Neural cell (in vitro differentiated cells): ENCODE measurements around the gene ZMYND11. TPM values are rescaled to one million over a fixed set of nuclear protein-coding genes. Genes with fewer than 3 reads are reported as not detected.

Source experiments
- H2AFZ ChIP-seq: fragments of 200-600, 300-800 bp; sonication (generic), shearing (Covaris generic); 2 replicates; pipeline ENCODE4 v1.6.0; 2014; ENCODE audit warnings: low read depth, mild to moderate bottlenecking, antibody characterized with exemption, low read length, moderate library complexity
- H3F3A ChIP-seq: fragments of 200-600 bp; shearing (Covaris generic); 2 replicates; pipeline ENCODE4 v1.6.1; 2016; ENCODE audit warnings: mild to moderate bottlenecking, moderate library complexity, mixed read lengths, antibody characterized with exemption, low read length; ENCODE audit not compliant: insufficient read depth, poor library complexity, severe bottlenecking
- H3K27ac ChIP-seq: fragments of 200-600, 300-800 bp; sonication (generic), shearing (Covaris generic); 2 replicates; pipeline ENCODE4 v1.5.1; 2014; ENCODE audit warnings: mild to moderate bottlenecking, low read length, moderate library complexity
- H3K27me3 ChIP-seq: fragments of 300-800, 200-600 bp; sonication (generic), shearing (Covaris generic); 2 replicates; pipeline ENCODE4 v1.6.0; 2014; ENCODE audit warnings: mild to moderate bottlenecking, low read depth, low read length, moderate library complexity; ENCODE audit not compliant: insufficient read depth
- H3K36me3 ChIP-seq: fragments of 300-800, 200-600 bp; sonication (generic), shearing (Covaris generic); 2 replicates; pipeline ENCODE4 v1.5.1; 2014; ENCODE audit warnings: mild to moderate bottlenecking, antibody characterized with exemption, low read length, moderate library complexity; ENCODE audit not compliant: insufficient read depth
- H3K4me2 ChIP-seq: fragments of 300-800, 200-600 bp; sonication (generic), shearing (Covaris generic); 2 replicates; pipeline ENCODE4 v1.6.0; 2014; ENCODE audit warnings: mild to moderate bottlenecking, low read length
- H3K4me3 ChIP-seq: fragments of 300-800, 200-600 bp; sonication (generic), shearing (Covaris generic); 2 replicates; pipeline ENCODE4 v1.5.1; 2014; ENCODE audit warnings: mild to moderate bottlenecking, low read length, moderate library complexity
- H3K79me2 ChIP-seq: fragments of 200-600 bp; shearing (Covaris generic); replicated peaks from 2 replicates; pipeline ENCODE4 v1.6.0; 2014; ENCODE audit warnings: mild to moderate bottlenecking, low read length, moderate library complexity; ENCODE audit not compliant: insufficient read depth
- H3K9ac ChIP-seq: fragments of 300-800, 200-600 bp; sonication (generic), shearing (Covaris generic); 2 replicates; pipeline ENCODE4 v1.6.1; 2016; ENCODE audit warnings: mild to moderate bottlenecking, low read length, mixed read lengths
- H3K9me2 ChIP-seq: fragments of 200-600 bp; shearing (Covaris generic); 2 replicates; pipeline ENCODE4 v1.6.1; 2016; ENCODE audit warnings: mild to moderate bottlenecking, low read length, mixed read lengths; ENCODE audit not compliant: insufficient read depth
- H3K9me3 ChIP-seq: fragments of 200-600, 300-800 bp; sonication (generic), shearing (Covaris generic); 2 replicates; pipeline ENCODE4 v1.6.1; 2016; ENCODE audit warnings: mild to moderate bottlenecking, mixed run types, low read length, moderate library complexity, mixed read lengths
- H4K20me1 ChIP-seq: fragments of 200-600 bp; shearing (Covaris generic); 2 replicates; pipeline ENCODE4 v1.6.1; 2016; ENCODE audit warnings: mild to moderate bottlenecking, mixed run types; ENCODE audit not compliant: insufficient read depth
- EP300 ChIP-seq: fragments of 450-650 bp; conservative IDR thresholded peaks from 2 replicates; pipeline ENCODE4 v1.6.1; 2014; ENCODE audit warnings: antibody characterized with exemption, mild to moderate bottlenecking, moderate library complexity; ENCODE audit not compliant: poor library complexity, severe bottlenecking
- EZH2 ChIP-seq: fragments of 200-600, 300-800 bp; shearing (Covaris generic), sonication (generic); IDR thresholded peaks from 2 replicates; pipeline ENCODE4 v1.6.1; 2014; ENCODE audit warnings: antibody characterized with exemption, low read length, borderline replicate concordance, mild to moderate bottlenecking; ENCODE audit not compliant: insufficient read depth, poor library complexity, severe bottlenecking
- MXI1 ChIP-seq: fragments of 450-650 bp; conservative IDR thresholded peaks from 2 replicates; pipeline ENCODE4 v1.6.1; 2014; ENCODE audit warnings: antibody characterized with exemption, mild to moderate bottlenecking; ENCODE audit not compliant: poor library complexity, severe bottlenecking
- POLR2AphosphoS5 ChIP-seq: IDR thresholded peaks from 2 replicates; pipeline ENCODE4 v1.6.1; 2012
- RAD21 ChIP-seq: fragments of 450-650 bp; conservative IDR thresholded peaks from 2 replicates; pipeline ENCODE4 v1.6.1; 2014; ENCODE audit warnings: antibody characterized with exemption, mild to moderate bottlenecking, moderate library complexity
- REST ChIP-seq: IDR thresholded peaks from 2 replicates; pipeline ENCODE4 v1.6.1; 2012; ENCODE audit warnings: borderline replicate concordance
- SMC3 ChIP-seq: fragments of 450-650 bp; conservative IDR thresholded peaks from 2 replicates; pipeline ENCODE4 v1.6.1; 2014; ENCODE audit warnings: antibody characterized with exemption, mild to moderate bottlenecking, moderate library complexity; ENCODE audit not compliant: poor library complexity
- TAF1 ChIP-seq: IDR thresholded peaks from 2 replicates; pipeline ENCODE4 v1.6.1; 2012; ENCODE audit warnings: low read depth
- polyA plus RNA-seq: library from polyadenylated mRNA; depleted of rRNA; stranded (reverse); fragments of >200 nt; gene quantifications from 2 replicates; pipeline ENCODE4 v1.2.3, GENCODE V29; 2014
- TF ChIP-seq, protein P1 (sequence below): fragments of 450-650 bp; IDR thresholded peaks from 2 replicates; pipeline ENCODE4 v1.5.1; 2014; ENCODE audit warnings: antibody characterized with exemption, mild to moderate bottlenecking, moderate library complexity; ENCODE audit not compliant: poor library complexity, severe bottlenecking

Gene ZMYND11
- polyA plus RNA-seq, 1 donor from 2014 or later: 122 TPM

GRCh38 chr10:248307-248706 is 113.1 kb downstream of the ZMYND11 start:
- no peak overlapping the region for H3K9ac ChIP-seq
- H3K27me3 ChIP-seq: no peaks in the 10 kb centered on the region
- no peaks in the 10 kb centered on the region for H4K20me1 ChIP-seq
- H3K27ac ChIP-seq: no peak overlapping the region
- no peak overlapping the region for H3K4me3 ChIP-seq
- peaks cover 16% of the 10 kb centered on the region for H3K36me3 ChIP-seq
- no peaks in the 10 kb centered on the region for H3K79me2 ChIP-seq
- no peaks in the 10 kb centered on the region for H3K9me2 ChIP-seq
- no peaks in the 10 kb centered on the region for H3K9me3 ChIP-seq
- no peak overlapping the region for H3K4me2 ChIP-seq
- H2AFZ ChIP-seq: no peak overlapping the region
- H3F3A ChIP-seq: no peaks in the 10 kb centered on the region
- TF ChIP-seq, protein P1, sequence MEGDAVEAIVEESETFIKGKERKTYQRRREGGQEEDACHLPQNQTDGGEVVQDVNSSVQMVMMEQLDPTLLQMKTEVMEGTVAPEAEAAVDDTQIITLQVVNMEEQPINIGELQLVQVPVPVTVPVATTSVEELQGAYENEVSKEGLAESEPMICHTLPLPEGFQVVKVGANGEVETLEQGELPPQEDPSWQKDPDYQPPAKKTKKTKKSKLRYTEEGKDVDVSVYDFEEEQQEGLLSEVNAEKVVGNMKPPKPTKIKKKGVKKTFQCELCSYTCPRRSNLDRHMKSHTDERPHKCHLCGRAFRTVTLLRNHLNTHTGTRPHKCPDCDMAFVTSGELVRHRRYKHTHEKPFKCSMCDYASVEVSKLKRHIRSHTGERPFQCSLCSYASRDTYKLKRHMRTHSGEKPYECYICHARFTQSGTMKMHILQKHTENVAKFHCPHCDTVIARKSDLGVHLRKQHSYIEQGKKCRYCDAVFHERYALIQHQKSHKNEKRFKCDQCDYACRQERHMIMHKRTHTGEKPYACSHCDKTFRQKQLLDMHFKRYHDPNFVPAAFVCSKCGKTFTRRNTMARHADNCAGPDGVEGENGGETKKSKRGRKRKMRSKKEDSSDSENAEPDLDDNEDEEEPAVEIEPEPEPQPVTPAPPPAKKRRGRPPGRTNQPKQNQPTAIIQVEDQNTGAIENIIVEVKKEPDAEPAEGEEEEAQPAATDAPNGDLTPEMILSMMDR: no peak
- TF ChIP-seq SMC3: no peak
- TF ChIP-seq MXI1: no peak
- no peak for TF ChIP-seq EZH2

- no peak overlapping the region for H3K9ac ChIP-seq
- no peaks in the 10 kb centered on the region for H3K79me2 ChIP-seq
- no peaks in the 10 kb centered on the region for H3F3A ChIP-seq
- no peaks in the 10 kb centered on the region for H3K9me3 ChIP-seq
- H2AFZ ChIP-seq: no peak overlapping the region
- TF ChIP-seq RAD21 (no peak), TAF1 (no peak), POLR2AphosphoS5 (no peak), REST (no peak), EP300 (no peak), MXI1 (no peak), EZH2 (no peak), SMC3 (no peak)
- TF ChIP-seq, protein P1: no peak
- H3K36me3 ChIP-seq: peaks cover 13% of the 10 kb centered on the region
- H4K20me1 ChIP-seq: no peaks in the 10 kb centered on the region
- no peaks in the 10 kb centered on the region for H3K27me3 ChIP-seq
- H3K4me2 ChIP-seq: no peak overlapping the region
- H3K4me3 ChIP-seq: no peak overlapping the region
- H3K9me2 ChIP-seq: no peaks in the 10 kb centered on the region
- H3K27ac ChIP-seq: no peak overlapping the region
Observed at GRCh38 chr10:251982-252582, 116.8 kb downstream of the ZMYND11 start.
